Suppressor macrophage (primary cell): ENCODE results near the gene SUSD5.
"Not testable (repeated sequence)": the region's sequence is repeated elsewhere in the genome, so short reads cannot be mapped to it uniquely, and the experiment has no call there.

ENCODE experiments used
- DNase-seq, 4 experiments: peaks; one replicate each; pipeline ENCODE4 v3.0.0-alpha.2; 2020 to 2022

Gene SUSD5

GRCh38 chr3:33194303-33194702 is 24.3 kb downstream of the SUSD5 start:
- DNase-seq, result peak in 2 of 4 experiments; percentile 5 to 16

- DNase-seq, result no peak
Measured at GRCh38 chr3:33187368-33187634, 31.3 kb downstream of the SUSD5 start.

- no peak for DNase-seq
Measured at GRCh38 chr3:33186524-33187367, 31.9 kb downstream of the SUSD5 start.

- DNase-seq, result peak in 2 of 4 experiments; percentile 2 to 17
Measured at GRCh38 chr3:33184863-33185262, 33.7 kb downstream of the SUSD5 start.

GRCh38 chr3:33181641-33182040 is 37.0 kb downstream of the SUSD5 start:
- not testable (repeated sequence) for DNase-seq

GRCh38 chr3:33181229-33181628 is 37.4 kb downstream of the SUSD5 start:
- DNase-seq, result no peak

GRCh38 chr3:33179132-33179531 is 39.5 kb downstream of the SUSD5 start:
- no peak for DNase-seq

- no peak for DNase-seq
Measured at GRCh38 chr3:33174711-33175414, 43.7 kb downstream of the SUSD5 start.

GRCh38 chr3:33174095-33174494 is 44.5 kb downstream of the SUSD5 start:
- no peak for DNase-seq

- no peak for DNase-seq
Measured at GRCh38 chr3:33173672-33174071, 44.9 kb downstream of the SUSD5 start.

GRCh38 chr3:33173103-33173502 is 45.5 kb downstream of the SUSD5 start:
- DNase-seq, result no peak

GRCh38 chr3:33171580-33171979 is 47.0 kb downstream of the SUSD5 start:
- peak in 1 of 4 experiments; percentile 4 for DNase-seq

- DNase-seq, result no peak
Measured at GRCh38 chr3:33170531-33170930, 48.1 kb downstream of the SUSD5 start.

GRCh38 chr3:33167716-33168336 is 50.8 kb downstream of the SUSD5 start:
- DNase-seq, result no peak

GRCh38 chr3:33167284-33167683 is 51.3 kb downstream of the SUSD5 start:
- DNase-seq, result no peak

GRCh38 chr3:33166095-33166494 is 52.5 kb downstream of the SUSD5 start:
- no peak for DNase-seq

- DNase-seq, result no peak
Measured at GRCh38 chr3:33165372-33165771, 53.2 kb downstream of the SUSD5 start.

- not testable (repeated sequence) for DNase-seq
Measured at GRCh38 chr3:33162621-33163020, 56.0 kb downstream of the SUSD5 start.

- DNase-seq, result peak in 3 of 4 experiments; percentile 39 to 53 (median 46)
Measured at GRCh38 chr3:33159981-33160380, 58.6 kb downstream of the SUSD5 start.

- peak; percentile 4 to 45 (median 10) for DNase-seq
Measured at GRCh38 chr3:33159234-33159633, 59.4 kb downstream of the SUSD5 start.

- DNase-seq, result no peak
Measured at GRCh38 chr3:33155301-33155700, 63.3 kb downstream of the SUSD5 start.

GRCh38 chr3:33153782-33154181 is 64.8 kb downstream of the SUSD5 start:
- no peak for DNase-seq
